Loucy (cell line): ENCODE data around the gene THYN1.

Source experiments
- CTCF ChIP-seq: fragments of 200-600 bp; sonication (generic); conservative IDR thresholded peaks from 2 replicates; pipeline ENCODE4 v1.5.1; 2014; ENCODE audit warnings: mild to moderate bottlenecking, antibody characterized with exemption, low read length
- EZH2phosphoT487 ChIP-seq: fragments of 200-600 bp; IDR thresholded peaks from 2 replicates; pipeline ENCODE4 v1.6.1; 2018; ENCODE audit warnings: antibody characterized with exemption, mild to moderate bottlenecking, moderate library complexity, borderline replicate concordance

- no peak for TF ChIP-seq CTCF
- TF ChIP-seq EZH2phosphoT487 = no peak
Measured at GRCh38 chr11:134258577-134258976, 5.4 kb upstream of the THYN1 start.
